ENCODE results near the gene NPS.
A peak's percentile ranks its signal among the peaks of the same experiment; 100 is the strongest.

The NPS gene

GRCh38 chr10:127549009-127549408 lies at the start of gene NPS:
TSS of gene NPS (plus strand) at chr10:127549309. CDS start at chr10:127549369, 60 bp downstream.
- H3K9me3 ChIP-seq (replicated peaks in 1 of 11) = peaks cover 11 to 33% (median 26%) of the 10 kb centered on the region in 11 experiments; a peak in 21 of 22 replicates
- no peak within 1 kb of the TSS for H3K4me2 ChIP-seq
- H3K36me3 ChIP-seq = no peaks in the 10 kb centered on the region
- H3K27me3 ChIP-seq = no peaks in the 10 kb centered on the region
- no peak within 1 kb of the TSS for H3K4me3 ChIP-seq
- H3K9ac ChIP-seq = no peak within 1 kb of the TSS
- H3K4me1 ChIP-seq = no peaks in the 10 kb centered on the region
- H3K27ac ChIP-seq = no peak within 1 kb of the TSS
- H4K20me1 ChIP-seq = no peaks in the 10 kb centered on the region
- TF ChIP-seq Cebpa-rat (IDR thresholded peaks at IDR 0.05) = no peak

DNA sequence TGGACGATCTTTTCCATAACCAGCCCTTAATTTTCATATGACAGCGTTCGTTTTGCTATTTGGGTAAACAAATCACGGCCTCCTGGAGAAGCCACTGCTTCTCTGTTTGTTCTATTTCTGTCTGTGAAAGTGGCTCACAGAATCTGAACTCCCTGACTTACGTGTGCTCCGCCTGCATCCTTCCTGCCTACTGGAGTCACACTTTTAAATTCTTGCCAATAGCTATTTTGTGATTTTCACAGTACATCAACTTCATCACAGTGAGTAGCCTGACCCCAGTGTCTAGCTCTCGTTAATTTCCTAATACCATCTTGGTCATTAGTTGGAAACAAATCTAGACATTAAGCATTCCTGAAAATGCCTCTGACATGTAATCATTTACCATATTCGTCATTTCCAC lies 49.0 kb upstream of the NPS start:
- H3K9ac ChIP-seq = no peak overlapping the region
- no peaks in the 10 kb centered on the region for H3K36me3 ChIP-seq
- no peaks in the 10 kb centered on the region for H4K20me1 ChIP-seq
- H3K4me3 ChIP-seq = no peak overlapping the region
- H3K4me2 ChIP-seq = 0 out of 22 replicates have a peak overlapping the region, but pooled peaks of 1 of the 11 experiments have one; percentile 11
- H3K4me1 ChIP-seq = peaks cover 0 to 8% (median 7%) of the 10 kb centered on the region in 10 experiments; a peak in 12 of 20 replicates
- H3K27me3 ChIP-seq = no peaks in the 10 kb centered on the region
- no peaks in the 10 kb centered on the region for H3K9me3 ChIP-seq (replicated peaks in 1 of 11)
- no peak for TF ChIP-seq Cebpa-rat (IDR thresholded peaks at IDR 0.05)
- no peak overlapping the region for H3K27ac ChIP-seq

- H3K4me1 ChIP-seq = peaks cover 0 to 21% (median 18%) of the 10 kb centered on the region in 10 experiments; a peak in 16 of 20 replicates
- no peak overlapping the region for H3K9ac ChIP-seq
- no peaks in the 10 kb centered on the region for H3K9me3 ChIP-seq (replicated peaks in 1 of 11)
- H3K36me3 ChIP-seq = no peaks in the 10 kb centered on the region
- no peaks in the 10 kb centered on the region for H4K20me1 ChIP-seq
- no peak for TF ChIP-seq Cebpa-rat (IDR thresholded peaks at IDR 0.05)
- H3K4me3 ChIP-seq = no peak overlapping the region
- H3K27ac ChIP-seq = no peak overlapping the region
- no peaks in the 10 kb centered on the region for H3K27me3 ChIP-seq
- H3K4me2 ChIP-seq = peak overlapping the region in 10 of 11 experiments; percentile 6 to 66 (median 43); a peak in 18 of 22 replicates
Measured at GRCh38 chr10:127506094-127506493, 43.0 kb upstream of the NPS start.

DNA sequence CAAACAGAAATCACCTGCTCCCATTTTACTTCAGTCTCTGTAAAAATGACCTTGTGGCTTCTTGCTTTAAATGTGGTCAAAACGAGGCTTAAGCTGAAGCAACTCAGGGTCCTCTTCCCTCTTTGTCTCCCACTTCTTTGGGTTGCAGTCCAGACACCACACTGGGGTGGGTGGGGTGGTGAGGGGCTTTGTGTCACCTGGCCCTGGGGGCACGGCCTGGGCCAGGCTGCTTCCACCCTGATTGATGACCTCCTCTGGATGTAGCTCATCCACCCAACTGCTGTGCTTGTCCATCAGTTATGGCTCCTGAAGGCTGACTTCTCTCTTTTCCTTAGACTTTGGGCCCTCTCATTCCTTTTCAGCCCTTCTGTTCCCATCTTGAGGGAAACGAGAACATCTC lies 26.8 kb upstream of the NPS start:
- Histone ChIP-seq H3K36me3 (no peaks in the 10 kb centered on the region), H3K27ac (no peak overlapping the region), H3K4me1 (peaks cover 0 to 15% (median 9%) of the 10 kb centered on the region in 10 experiments; a peak in 15 of 20 replicates), H3K4me3 (no peak overlapping the region), H3K9ac (no peak overlapping the region), H3K9me3 (replicated peaks in 1 of 11) (peaks cover 0 to 20% (median 9%) of the 10 kb centered on the region in 11 experiments; a peak in 12 of 22 replicates), H3K4me2 (no peak overlapping the region), H3K27me3 (no peaks in the 10 kb centered on the region), H4K20me1 (no peaks in the 10 kb centered on the region)
- no peak for TF ChIP-seq Cebpa-rat (IDR thresholded peaks at IDR 0.05)

- Histone ChIP-seq H4K20me1 (no peaks in the 10 kb centered on the region), H3K4me1 (peaks cover 6 to 27% (median 18%) of the 10 kb centered on the region in 10 experiments; a peak in 18 of 20 replicates), H3K4me3 (no peak overlapping the region), H3K27me3 (no peaks in the 10 kb centered on the region), H3K9ac (no peak overlapping the region), H3K27ac (no peak overlapping the region), H3K36me3 (no peaks in the 10 kb centered on the region), H3K4me2 (no peak overlapping the region), H3K9me3 (replicated peaks in 1 of 11) (peaks cover 0 to 29% (median 9%) of the 10 kb centered on the region in 11 experiments; a peak in 12 of 22 replicates)
- no peak for TF ChIP-seq Cebpa-rat (IDR thresholded peaks at IDR 0.05)
Measured at GRCh38 chr10:127523476-127523875, 25.6 kb upstream of the NPS start.

DNA sequence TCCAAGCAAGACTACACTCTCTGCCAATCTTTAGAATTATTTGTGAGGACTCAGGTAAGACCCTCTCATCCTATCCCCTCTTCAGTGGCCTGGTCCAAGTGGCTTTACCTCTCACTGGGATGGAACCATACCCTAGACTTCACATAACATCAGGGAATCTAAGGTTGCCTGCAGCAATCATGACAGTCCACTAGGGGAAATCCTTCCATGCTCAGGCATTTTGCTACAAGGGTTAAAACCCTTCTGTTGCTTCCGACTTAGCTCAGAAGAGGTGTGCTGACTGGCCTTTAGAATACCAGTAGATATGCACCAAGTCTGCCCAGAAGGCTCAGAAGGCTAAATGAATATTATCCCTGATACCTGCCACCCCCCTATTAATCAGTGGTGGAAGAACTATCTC lies 24.9 kb upstream of the NPS start:
- no peak overlapping the region for H3K4me2 ChIP-seq
- H3K36me3 ChIP-seq = no peaks in the 10 kb centered on the region
- no peak overlapping the region for H3K9ac ChIP-seq
- no peak overlapping the region for H3K27ac ChIP-seq
- peaks cover 0 to 29% (median 6%) of the 10 kb centered on the region in 11 experiments; a peak in 11 of 22 replicates for H3K9me3 ChIP-seq (replicated peaks in 1 of 11)
- H3K4me1 ChIP-seq = peaks cover 6 to 27% (median 18%) of the 10 kb centered on the region in 10 experiments; a peak in 18 of 20 replicates
- TF ChIP-seq Cebpa-rat (IDR thresholded peaks at IDR 0.05) = no peak
- H3K27me3 ChIP-seq = no peaks in the 10 kb centered on the region
- H3K4me3 ChIP-seq = no peak overlapping the region
- H4K20me1 ChIP-seq = no peaks in the 10 kb centered on the region

DNA sequence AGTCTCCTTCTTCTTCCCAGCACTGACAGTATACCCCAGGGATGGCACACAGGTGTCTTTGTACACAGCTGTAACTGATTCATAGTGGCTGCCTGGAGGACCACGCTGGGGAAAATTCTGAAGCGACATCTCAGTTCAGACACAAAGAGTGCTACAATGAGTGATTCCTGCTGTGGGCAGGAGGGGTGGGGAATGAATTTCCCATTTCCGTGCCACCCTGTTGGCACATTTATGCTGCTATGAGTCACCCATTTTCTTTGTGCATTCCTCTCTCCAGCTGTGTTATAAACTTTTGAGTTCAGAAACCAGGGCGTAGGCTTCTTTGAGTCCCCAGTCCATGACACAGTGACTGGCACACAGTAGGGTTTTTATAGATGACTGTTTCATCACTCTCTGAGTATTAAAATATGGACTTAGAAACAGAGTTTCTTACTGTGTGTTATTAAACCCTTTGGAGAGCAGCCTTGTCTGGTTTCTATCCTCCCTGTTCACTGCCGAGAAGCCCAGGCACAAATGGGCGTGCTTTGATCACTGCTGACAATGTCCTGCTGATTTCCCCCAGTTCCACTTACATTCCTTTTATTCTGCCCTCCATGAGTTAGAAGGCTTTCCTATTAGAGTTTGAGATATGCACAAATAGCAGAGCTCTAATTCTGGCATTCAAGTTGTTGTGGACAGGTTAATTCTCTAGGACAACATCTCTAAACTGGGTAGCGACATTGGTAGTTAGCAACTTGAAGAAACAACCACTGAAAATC lies 24.0 kb upstream of the NPS start:
- no peak for TF ChIP-seq Cebpa-rat (IDR thresholded peaks at IDR 0.05)
- no peak overlapping the region for H3K4me3 ChIP-seq
- no peaks in the 10 kb centered on the region for H3K36me3 ChIP-seq
- no peaks in the 10 kb centered on the region for H3K27me3 ChIP-seq
- H4K20me1 ChIP-seq = no peaks in the 10 kb centered on the region
- peak overlapping the region in 8 of 11 experiments; percentile 2 to 58 (median 30); a peak in 9 of 22 replicates for H3K4me2 ChIP-seq
- no peak overlapping the region for H3K27ac ChIP-seq
- peaks cover 9 to 27% (median 21%) of the 10 kb centered on the region in 10 experiments; a peak in 19 of 20 replicates for H3K4me1 ChIP-seq
- peaks cover 0 to 22% (median 0%) of the 10 kb centered on the region in 11 experiments; a peak in 7 of 22 replicates for H3K9me3 ChIP-seq (replicated peaks in 1 of 11)
- H3K9ac ChIP-seq = no peak overlapping the region

DNA sequence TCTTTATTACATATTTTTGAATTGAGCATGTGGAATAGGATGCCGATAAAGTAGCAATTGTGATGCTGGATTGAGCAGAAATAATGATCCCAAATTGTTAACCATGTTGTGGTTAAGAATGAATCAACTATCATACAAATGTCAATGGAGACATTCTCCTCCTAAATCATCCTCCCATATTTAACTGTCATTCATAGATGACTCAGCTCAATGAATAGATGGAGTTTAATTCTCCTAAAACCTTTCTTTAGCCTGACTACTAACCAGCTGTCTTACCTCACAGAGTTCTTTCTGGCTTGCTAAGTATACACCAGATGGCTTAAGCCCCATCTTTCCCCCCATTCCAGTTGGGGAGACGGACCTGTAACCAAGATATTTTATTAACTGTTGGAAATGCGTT lies 23.4 kb upstream of the NPS start:
- no peaks in the 10 kb centered on the region for H3K27me3 ChIP-seq
- H3K27ac ChIP-seq = no peak overlapping the region
- H3K4me1 ChIP-seq = peaks cover 15 to 33% (median 26%) of the 10 kb centered on the region in 10 experiments; a peak in 19 of 20 replicates
- H4K20me1 ChIP-seq = no peaks in the 10 kb centered on the region
- no peak for TF ChIP-seq Cebpa-rat (IDR thresholded peaks at IDR 0.05)
- H3K4me2 ChIP-seq = no peak overlapping the region
- H3K9me3 ChIP-seq (replicated peaks in 1 of 11) = peaks cover 0 to 22% (median 0%) of the 10 kb centered on the region in 11 experiments; a peak in 7 of 22 replicates
- no peaks in the 10 kb centered on the region for H3K36me3 ChIP-seq
- no peak overlapping the region for H3K9ac ChIP-seq
- H3K4me3 ChIP-seq = no peak overlapping the region

DNA sequence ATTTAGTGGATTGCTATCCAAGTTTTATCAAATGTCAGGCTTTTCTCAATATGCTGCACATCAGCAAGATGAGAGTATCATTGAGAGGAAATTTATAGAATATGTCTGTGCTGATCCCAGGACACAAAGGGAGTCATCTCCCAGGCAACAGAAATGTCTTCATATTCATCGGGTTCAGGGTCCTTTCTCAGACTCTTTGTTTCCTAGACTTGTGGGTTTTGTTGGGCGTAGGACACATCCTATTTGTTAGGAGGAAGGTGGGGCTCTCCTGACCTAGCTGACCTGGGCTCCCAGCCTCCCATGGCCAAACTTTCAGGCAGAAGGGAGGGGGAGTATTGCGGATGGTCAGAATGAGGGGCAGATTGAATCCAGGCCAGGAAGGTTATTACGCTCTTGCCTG lies 22.9 kb upstream of the NPS start:
- no peak for TF ChIP-seq Cebpa-rat (IDR thresholded peaks at IDR 0.05)
- Histone ChIP-seq H4K20me1 (no peaks in the 10 kb centered on the region), H3K4me3 (no peak overlapping the region), H3K27ac (no peak overlapping the region), H3K9me3 (replicated peaks in 1 of 11) (peaks cover 0 to 22% (median 0%) of the 10 kb centered on the region in 11 experiments; a peak in 7 of 22 replicates), H3K27me3 (no peaks in the 10 kb centered on the region), H3K36me3 (no peaks in the 10 kb centered on the region), H3K9ac (no peak overlapping the region), H3K4me1 (peaks cover 20 to 36% (median 31%) of the 10 kb centered on the region in 10 experiments), H3K4me2 (no peak overlapping the region)

All from BLaER1 treated with 17β-estradiol and CSF1 and Interleukin-3, amounts not matched to agents 10 nM and 100 nM (cell line).